HG02571 (cell line): ENCODE measurements around the gene NUP133.
"Not testable (repeated sequence)": the region's sequence is repeated elsewhere in the genome, so short reads cannot be mapped to it uniquely, and the experiment has no call there.

Experiments used
- ATAC-seq: cut with Tn5 transposase; IDR thresholded peaks from one replicate; pipeline ENCODE4 v1.9.1; 2021; ENCODE audit warnings: mild to moderate bottlenecking, moderate library complexity; ENCODE audit not compliant: unreplicated experiment

NUP133 gene

DNA sequence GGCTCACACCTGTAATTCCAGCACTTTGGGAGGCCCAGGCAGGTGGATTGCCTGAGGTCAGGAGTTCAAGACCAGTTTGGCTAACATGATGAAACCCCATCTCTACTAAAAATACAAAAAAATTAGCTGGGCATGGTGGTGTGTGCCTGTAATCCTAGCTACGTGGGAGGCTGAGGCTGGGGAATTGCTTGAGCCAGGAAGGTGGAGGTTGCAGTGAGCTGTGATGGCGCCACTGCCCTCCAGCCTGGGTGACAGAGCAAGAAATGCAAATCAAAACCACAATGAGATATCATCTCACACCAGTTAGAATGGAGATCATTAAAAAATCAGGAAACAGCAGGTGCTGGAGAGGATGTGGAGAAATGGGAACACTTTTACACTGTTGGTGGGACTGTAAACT, 3.1 kb upstream of the NUP133 start:
- ATAC-seq, result not testable (repeated sequence)

DNA sequence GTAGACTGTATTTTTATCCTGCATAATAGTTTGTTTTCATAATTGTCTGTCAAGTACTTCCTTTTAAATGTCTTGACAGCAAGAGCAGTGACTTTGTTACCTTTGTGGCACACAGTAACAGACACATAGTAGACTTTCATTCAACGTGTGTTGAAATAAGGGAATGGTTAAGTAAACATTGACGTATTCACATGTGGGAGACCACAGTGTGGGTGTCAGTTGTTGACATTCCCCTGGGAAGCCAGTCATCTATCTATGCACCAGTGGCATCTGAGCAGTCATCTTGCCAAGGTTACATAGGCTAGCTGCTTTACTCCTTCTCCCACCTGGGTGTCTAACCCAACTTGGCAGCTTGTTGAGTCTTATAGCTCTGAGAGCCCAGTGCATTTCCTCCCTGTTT, 1.4 kb upstream of the NUP133 start:
- no peak for ATAC-seq

DNA sequence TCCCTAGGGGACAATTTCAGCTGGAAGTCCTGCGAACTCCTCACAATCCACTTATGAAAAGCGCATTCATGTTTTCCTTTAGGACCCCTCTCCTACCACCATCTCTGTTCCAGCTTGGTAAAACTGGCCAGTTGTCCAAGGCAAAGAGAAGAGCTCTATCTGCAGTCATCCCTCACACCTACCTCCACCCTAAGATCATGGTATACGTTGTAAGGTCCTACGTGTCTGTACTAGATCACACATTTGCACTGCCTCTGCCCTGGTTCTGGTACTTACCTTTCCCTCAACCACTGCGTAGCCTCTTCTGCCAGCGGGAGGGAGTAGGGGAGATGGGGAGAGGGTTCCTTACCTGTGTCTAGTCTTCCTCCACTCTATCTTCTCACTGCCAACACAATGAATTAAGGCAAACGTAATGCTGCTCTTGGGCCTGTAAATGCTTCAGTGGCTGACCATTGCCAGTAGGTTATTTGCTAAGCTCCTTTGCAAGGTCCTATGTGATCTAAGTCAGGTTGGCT, 739 bp upstream of the NUP133 start:
- ATAC-seq, result no peak

DNA sequence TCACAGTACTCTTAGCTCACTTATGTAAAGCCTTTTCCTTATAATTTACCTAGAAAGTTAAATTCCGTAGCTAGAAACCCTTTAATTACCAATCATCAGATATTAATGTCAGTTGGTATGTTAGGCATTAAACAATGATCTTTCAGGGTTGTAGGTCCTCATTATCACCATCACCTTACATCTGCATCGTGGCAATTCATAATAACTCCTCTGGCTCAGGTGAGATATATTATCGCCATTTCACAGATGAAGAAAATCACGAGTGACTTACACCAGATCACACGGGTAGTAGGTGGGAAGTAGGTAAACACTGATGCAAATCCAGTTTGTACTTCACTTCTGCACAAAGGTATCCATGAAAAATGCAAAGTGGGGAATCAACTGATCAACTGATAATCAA, 639 bp downstream of the NUP133 start:
- no peak for ATAC-seq

DNA sequence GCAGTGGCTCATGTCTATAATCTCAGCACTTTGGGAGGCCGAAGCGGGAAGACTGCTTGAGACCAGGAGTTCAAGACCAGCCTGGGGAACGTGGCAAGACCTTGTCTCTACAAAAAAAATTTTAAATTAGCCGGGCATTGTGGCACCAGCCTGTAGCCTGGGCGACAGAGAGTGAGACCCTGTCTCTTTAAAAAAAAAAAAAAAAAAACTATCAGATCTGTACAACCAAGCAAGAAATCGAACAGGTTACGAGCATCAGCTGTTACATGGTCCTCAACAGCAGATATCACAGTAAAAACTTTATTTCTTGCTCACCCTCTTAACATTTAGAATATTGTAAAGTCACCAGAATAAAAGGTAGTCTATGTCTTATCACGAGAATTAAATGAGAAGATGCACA, 1.5 kb downstream of the NUP133 start:
- no peak for ATAC-seq

DNA sequence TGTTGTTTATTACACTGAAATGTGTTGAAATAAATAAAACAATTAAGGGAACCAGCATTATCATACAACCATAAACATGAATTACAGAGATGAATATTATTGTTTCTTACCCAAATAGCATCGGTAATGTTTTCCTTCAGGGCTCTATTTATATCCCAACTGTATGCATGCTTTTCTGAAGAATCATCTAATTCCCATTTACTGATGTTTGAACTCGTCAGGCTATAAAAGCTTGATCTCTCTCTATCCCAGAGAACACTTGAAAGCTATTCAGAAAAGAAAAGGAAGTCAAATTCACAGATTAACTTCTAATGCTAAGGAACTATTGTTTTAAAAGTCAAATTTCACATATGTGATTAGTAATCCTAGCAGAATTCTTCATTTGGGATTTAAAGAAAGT, 12.4 kb downstream of the NUP133 start:
- no peak for ATAC-seq

DNA sequence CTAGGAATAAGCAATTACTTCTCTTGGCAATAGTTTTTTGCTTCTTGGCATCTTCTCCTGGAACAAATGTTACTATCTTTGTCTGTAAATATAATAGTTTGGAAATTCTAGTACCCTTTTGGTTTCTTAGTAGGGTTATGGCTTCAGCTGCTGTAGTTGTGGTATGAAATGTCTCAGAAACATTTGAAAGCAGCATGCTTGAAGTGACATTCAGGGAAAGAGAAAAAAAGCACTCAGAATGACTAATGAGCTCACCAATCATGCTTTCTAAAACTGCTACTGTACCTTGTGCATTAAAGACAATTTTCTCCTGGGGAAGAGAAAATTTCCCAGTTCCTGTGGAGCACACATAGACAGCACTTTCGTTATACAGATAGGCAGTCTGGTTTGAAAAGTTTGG, 21.0 kb downstream of the NUP133 start:
- ATAC-seq, result no peak

DNA sequence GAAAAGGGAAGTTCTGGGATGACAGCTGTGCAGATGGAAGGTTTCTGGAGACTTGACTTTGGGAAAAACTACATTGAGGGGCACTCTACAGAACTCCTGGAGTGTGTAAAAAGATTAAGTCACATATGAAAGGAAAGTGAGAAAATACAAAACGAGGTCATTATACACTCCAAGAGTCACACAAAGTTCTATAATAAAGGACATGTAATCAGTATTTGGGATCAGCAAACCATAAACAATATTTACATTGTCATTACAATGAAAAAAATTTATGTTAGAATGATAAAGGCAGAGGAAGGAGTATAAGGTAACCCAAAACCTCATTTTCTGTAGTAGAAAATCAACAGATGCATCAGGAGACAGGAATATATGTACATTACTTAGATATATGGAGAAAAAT, 22.8 kb downstream of the NUP133 start:
- no peak for ATAC-seq

DNA sequence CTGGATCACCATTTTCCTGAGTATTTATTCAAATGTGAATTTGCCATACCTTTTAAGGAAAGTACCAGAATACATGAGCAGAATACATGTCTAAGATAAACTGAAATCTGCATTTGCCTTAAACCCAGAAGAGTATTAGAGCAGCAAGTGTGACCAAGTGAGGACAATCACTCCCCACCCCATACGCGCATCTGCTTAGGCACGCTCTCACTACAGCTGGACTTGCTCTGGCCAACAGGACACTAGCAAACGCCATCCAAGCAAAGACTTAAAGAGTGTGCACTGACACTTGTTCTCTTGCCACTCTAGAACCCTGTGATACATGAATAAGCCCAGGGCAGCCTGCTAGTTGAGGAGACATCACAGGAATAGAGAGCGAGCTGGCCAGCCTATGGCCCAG, 25.6 kb downstream of the NUP133 start:
- ATAC-seq, result no peak

DNA sequence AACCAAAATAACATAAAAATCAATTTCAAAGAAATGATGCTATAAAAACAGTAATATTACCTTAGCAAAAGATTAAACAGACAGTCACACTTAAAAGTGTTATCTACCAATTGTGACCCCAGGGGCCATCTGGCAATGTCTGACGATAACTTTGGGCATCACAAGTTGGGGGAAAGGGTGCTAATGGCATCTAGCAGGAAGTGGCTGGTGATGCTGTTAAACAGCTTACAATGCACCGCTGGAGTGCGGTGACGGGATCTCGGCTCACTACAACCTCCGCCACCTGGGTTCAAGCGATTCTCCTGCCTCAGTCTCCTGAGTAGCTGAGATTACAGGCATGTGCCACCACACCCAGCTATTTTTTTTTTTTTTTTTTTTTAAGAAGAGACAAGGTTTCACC, 27.6 kb downstream of the NUP133 start:
- no peak for ATAC-seq

DNA sequence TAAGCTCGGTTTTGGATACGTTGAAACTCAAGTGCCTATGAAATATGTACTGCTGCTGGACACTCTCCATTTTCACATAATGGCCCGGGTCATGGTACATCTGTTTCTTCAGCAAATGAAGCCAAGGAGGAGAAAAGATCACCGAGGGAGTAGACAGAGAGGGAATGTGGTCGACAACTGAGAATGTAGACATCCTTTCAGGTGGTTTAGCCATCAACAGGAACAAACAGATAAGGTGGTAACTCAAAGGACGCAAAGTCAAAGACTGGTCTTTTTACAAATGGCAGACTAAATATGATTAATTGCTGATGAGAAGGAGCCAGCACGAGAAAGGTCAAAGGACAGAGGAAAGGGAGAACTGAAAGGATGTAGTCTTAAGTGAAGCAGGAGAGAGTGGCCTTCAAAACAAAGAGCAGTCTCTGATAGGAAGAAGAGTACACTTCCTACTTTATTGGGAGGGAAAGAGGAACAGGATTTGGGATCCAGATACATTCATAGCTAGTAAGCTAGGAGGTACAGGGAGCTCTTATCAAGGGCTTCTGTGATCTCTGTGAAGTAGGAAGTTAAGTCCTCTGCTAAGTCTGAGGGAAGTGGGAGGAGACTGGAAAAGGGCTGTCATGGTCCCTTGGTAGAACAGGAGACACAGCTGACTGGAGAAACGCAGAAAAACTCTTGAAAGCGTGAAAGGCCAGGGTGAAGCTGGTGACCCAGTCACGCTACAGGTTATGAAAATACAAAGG, 28.3 kb downstream of the NUP133 start:
- ATAC-seq, result peak; percentile 56

DNA sequence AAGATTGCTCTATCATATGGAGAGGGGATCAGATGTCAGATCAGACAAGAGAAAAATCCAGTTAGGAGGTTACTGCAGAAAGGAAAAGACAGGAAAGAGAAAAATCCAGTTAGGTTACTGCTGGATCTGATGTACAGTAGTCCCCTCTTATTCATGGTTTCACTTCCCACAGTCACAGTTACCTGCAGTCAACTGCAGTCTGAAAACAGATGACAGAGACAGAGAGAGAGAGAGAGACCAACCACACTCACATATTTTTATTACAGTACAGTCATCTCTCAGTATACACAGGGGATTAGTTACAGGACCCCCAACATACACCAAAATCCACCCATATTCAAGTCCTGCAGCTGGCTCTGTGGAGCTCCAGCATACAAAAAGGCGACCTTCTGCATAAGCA, 29.3 kb downstream of the NUP133 start:
- ATAC-seq, result peak; percentile 61

DNA sequence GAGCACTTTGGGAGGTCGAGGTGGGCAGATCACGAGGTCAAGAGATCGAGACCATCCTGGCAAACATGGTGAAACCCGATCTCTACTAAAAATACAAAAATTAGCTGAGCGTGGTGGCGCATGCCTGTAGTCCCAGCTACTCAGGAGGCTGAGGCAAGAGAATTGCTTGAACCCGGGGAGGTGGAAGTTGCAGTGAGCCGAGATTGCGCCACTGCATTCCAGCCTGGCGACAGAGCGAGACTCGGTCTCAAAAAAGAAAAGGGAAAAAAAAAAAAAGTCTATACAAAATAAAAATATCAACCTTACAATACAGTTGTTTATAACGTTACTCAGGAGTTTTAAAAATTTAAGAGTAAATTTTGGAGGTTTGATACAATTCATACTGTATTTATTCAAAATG, 32.3 kb downstream of the NUP133 start:
- ATAC-seq, result not testable (repeated sequence)

DNA sequence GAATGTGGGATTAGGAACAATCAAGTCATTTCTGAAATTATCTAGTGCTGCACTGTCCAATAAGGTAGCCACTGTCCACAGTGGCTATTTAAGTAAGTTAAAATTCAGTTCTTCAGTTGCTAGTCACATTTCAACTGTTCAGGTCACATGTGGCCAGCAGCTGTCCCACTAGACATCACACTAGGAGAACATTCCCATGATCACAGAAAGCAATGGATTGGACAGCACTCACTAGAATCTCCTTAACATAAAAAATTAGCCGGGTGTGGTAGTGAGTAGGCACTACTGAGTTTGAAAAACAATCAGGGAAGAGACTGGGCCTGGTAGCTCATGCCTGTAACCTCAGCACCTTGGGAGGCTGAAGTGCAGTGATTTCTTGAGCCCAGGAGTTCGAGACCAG, 33.6 kb downstream of the NUP133 start:
- no peak for ATAC-seq

DNA sequence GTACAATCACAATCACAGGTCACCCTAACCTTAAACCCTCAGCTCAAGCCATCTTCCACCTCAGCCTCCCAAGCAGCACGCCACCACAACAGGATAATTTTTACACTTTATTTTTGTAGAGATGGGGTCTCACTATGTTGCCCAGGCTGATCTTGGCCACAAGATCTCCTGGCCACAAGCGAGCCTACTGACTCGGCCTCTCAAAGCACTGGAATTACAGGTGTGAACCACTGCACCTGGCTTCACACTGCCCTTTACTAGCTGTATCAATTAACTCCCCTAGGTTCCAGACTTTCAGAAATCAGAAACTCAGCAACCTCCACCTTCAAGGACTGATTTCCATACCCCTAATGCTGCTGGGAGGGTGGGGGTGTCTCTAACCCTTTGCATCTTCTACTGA, 37.0 kb downstream of the NUP133 start:
- no peak for ATAC-seq

DNA sequence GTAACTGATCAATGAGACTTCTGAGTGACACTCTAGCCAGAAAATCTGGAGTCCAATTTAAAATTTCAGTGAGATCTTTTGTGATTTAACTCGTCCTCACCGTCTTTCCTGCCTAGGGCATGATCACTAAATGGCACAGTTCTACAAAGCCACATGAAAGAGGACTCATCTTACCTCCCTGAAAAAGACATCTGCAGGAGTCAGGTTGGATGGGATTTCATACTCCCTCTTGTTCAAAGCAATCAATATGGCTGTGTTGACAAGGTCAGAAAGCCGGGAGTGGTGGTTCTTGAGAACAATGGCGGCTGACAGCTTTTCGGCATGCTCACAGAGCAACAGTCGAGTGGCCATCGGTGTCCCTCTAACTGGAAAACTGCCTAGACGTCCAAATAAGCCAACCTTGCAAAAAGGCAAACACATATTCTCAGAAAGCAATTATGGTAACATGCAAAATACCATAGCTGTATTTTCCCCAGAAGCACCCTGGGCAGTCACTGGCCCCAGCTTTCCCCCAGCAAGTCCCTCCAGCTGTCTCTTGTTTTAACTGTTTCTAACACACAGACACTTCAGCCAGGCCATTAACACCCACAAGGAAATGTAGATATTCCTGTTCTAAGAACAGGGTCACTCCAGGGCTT, 37.6 kb downstream of the NUP133 start:
- no peak for ATAC-seq

DNA sequence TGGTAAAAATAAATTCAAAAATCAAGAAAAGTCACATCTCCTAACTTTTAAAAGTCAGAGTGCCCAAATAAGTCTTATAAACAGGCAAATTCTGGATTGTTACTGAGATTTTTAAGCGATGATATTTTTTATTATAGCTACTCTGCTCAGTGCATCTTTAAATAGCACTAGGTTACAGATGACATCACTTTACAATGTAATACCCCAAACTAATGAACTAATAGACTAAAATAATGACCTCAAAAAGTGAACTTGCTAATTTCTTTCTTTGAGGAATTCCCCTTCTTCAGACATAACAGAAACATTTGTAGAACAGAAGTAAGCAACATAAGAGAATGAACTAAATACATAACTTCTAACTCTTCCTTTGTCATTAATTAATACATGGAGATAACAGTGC, 41.3 kb downstream of the NUP133 start:
- no peak for ATAC-seq

DNA sequence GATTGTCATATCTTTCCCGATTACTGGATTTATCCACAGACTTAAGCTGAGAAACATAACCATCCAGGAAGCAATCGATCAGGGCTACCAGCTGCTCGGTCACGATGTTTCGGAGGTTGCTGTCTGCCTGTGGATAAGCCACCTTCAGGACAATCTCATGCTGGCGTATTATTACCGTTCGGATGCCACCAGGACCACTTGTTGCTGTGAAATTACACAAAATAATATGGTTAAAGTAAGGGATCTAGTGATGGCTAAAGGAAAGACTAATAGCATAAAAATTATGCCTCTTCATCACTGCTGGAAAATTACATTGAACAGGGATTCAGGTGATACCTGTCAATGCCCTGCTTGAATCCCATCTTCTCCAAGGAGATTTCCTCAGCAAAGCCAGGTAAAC, 43.5 kb downstream of the NUP133 start:
- ATAC-seq, result no peak

DNA sequence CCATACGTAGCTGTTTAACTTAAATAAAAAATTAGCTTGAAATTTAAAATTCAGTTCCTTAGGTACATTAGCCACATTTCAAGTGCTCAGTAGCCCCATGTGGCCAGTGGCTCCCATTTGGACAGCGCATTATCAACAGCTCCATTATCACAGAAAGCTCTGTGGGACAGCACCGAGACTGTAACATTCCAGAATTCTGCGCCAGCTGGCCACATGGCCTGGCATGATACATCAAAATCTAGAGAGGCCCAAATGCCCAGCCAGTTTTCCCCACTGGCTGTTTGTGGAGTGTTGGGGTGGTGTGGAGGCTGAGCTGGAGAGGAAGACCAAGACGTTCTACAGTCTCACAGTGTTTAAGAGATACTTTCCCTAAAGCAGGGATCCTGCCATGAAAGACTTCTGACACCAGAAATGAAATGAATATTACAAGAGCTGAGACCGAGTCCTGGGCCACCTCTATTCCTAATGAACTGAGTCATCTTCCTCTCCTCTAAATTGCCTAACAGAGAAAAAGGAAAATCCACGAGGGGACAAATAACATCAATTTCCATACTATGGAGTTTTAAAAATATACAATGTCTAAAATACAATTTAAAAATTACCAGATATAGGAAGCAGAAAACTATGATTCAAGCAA, 47.0 kb downstream of the NUP133 start:
- ATAC-seq, result no peak

DNA sequence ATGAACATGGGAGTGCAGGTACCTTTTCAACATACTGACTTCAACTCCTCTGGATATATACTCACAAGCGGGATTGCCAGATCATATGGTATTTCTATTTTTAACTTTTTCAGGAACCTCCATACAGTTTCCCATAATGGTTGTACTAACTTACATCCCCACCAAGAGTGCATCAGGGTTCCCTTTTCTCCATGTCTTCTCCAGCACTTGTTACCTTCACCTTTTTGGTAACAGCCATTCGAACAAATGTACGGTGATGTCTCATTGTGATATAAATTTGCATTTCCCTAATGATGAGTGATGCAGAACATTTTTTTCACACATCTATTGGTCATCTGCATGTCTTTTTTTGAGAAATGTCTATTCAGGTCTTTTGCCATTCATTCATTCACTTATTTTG, 48.3 kb downstream of the NUP133 start:
- no peak for ATAC-seq

DNA sequence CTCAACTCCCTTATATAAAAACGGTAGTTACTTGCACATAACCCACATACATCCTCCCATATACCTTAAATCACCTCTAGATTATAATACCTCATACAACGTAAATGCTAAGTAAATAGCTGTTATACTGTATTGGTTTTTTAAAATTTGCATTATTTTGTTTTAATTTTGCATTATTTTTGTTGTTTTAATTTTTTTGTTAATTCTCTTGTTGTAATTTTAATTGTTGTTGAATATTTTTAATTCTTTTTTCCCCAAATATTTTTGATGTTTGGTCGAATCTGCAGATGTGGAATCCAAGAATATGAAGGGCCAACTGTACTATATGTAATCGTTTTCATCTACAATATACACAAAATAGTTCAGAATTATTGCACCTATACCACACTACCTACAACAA, 50.7 kb downstream of the NUP133 start:
- ATAC-seq, result no peak

DNA sequence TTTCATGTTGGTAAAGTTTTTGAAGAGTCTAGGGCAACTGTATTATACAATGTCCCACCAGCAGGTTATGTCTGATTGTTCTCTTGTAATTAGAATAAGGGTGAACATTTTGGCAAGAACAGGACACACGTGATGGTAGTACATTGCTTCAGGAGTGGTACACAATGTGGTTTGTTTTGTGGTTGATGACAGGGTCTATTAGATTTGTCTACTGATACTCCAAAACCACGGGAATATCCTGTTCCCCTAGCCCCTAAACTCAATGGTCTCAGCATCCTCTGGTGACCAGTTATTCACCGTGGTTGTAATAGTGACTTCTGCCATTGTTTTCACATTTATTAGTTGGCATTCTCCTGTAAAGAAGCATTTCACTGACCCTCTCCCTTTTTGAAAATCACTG, 52.1 kb downstream of the NUP133 start:
- no peak for ATAC-seq
